Kidney epithelial cell (primary cell): Measurements from ENCODE around the gene FAM171A2. TPM values are rescaled to one million over a fixed set of nuclear protein-coding genes. Genes with fewer than 3 reads are reported as not detected.

Experiments
- DNase-seq: peaks from one replicate; pipeline ENCODE4 v3.0.0-alpha.2; 2010; ENCODE audit warnings: low read depth
- H3K27me3 ChIP-seq: 2 replicates; pipeline ENCODE4 v1.6.0; 2011; ENCODE audit warnings: low read length; ENCODE audit not compliant: control insufficient read depth, insufficient read depth
- H3K36me3 ChIP-seq: 2 replicates; pipeline ENCODE4 v1.5.1; 2011; ENCODE audit warnings: low read length; ENCODE audit not compliant: control insufficient read depth, insufficient read depth
- H3K4me3 ChIP-seq: 2 replicates; pipeline ENCODE4 v1.5.1; 2011; ENCODE audit warnings: low read depth, mild to moderate bottlenecking, control low read depth, low read length
- CTCF ChIP-seq: IDR thresholded peaks from 2 replicates; pipeline ENCODE4 v1.5.1; 2011; ENCODE audit warnings: mild to moderate bottlenecking, moderate library complexity, low read length, control low read depth, inconsistent platforms; ENCODE audit not compliant: insufficient read depth, poor library complexity, severe bottlenecking
- total RNA-seq: library from RNA; depleted of rRNA; stranded (reverse); fragments of >200 nt; gene quantifications from 2 replicates; pipeline ENCODE4 v1.2.3, GENCODE V29; 2015

Gene FAM171A2
- total RNA-seq, 1 donor from 2014 or later: 12.6 TPM

- DNase-seq: no peak
- H3K36me3 ChIP-seq: peaks cover 3% of the 10 kb centered on the region
- H3K27me3 ChIP-seq: peaks cover 2% of the 10 kb centered on the region
- H3K4me3 ChIP-seq: no peak overlapping the region
- TF ChIP-seq CTCF: peak; percentile 36
Observed at GRCh38 chr17:44354582-44355561, 8.8 kb downstream of the FAM171A2 start.

GRCh38 chr17:44353672-44354331 lies 9.9 kb downstream of the FAM171A2 start:
- no peak for DNase-seq
- no peak for TF ChIP-seq CTCF
- no peak overlapping the region for H3K4me3 ChIP-seq
- peaks cover 3% of the 10 kb centered on the region for H3K36me3 ChIP-seq
- peaks cover 2% of the 10 kb centered on the region for H3K27me3 ChIP-seq

GRCh38 chr17:44352828-44353671 lies 10.6 kb downstream of the FAM171A2 start:
- H3K27me3 ChIP-seq: peaks cover 2% of the 10 kb centered on the region
- TF ChIP-seq CTCF: no peak
- peaks cover 3% of the 10 kb centered on the region for H3K36me3 ChIP-seq
- no peak overlapping the region for H3K4me3 ChIP-seq
- DNase-seq: no peak

- no peak for TF ChIP-seq CTCF
- no peak for DNase-seq
- peaks cover 2% of the 10 kb centered on the region for H3K27me3 ChIP-seq
- H3K4me3 ChIP-seq: no peak overlapping the region
- H3K36me3 ChIP-seq: peaks cover 3% of the 10 kb centered on the region
Observed at GRCh38 chr17:44351961-44352827, 11.5 kb downstream of the FAM171A2 start.

GRCh38 chr17:44351464-44351863 lies 12.2 kb downstream of the FAM171A2 start:
- H3K27me3 ChIP-seq: peaks cover 2% of the 10 kb centered on the region
- peaks cover 3% of the 10 kb centered on the region for H3K36me3 ChIP-seq
- no peak for TF ChIP-seq CTCF
- no peak for DNase-seq
- no peak overlapping the region for H3K4me3 ChIP-seq
